ENCODE results near the gene SRGAP2B.
"Not testable (repeated sequence)": the region's sequence is repeated elsewhere in the genome, so short reads cannot be mapped to it uniquely, and the experiment has no call there.

Gene SRGAP2B

GRCh38 chr1:144922785-144923184, 172.3 kb downstream of the SRGAP2B start:
- POLR2A ChIA-PET; H3K4me3 ChIP-seq (ENCODE audit: control insufficient read depth in 1 of 7, extremely low read depth in 1 of 7, insufficient read depth in 4 of 7, low read depth in 2 of 7, low read length in 6 of 7); CTCF ChIA-PET; H3K36me3 ChIP-seq (ENCODE audit: control insufficient read depth in 4 of 4, insufficient read depth in 4 of 4, low read length in 3 of 4); H3K27ac ChIP-seq (ENCODE audit: insufficient read depth in 1 of 2, low read depth in 1 of 2, low read length in 2 of 2, poor library complexity in 1 of 2, severe bottlenecking in 2 of 2); H3K9me3 ChIP-seq (ENCODE audit: control extremely low read depth in 1 of 5, control insufficient read depth in 4 of 5, insufficient read depth in 2 of 5, low read depth in 1 of 5, low read length in 4 of 5); H3K27me3 ChIP-seq (replicated peaks in 2 of 5; ENCODE audit: control insufficient read depth in 4 of 5, insufficient read depth in 5 of 5, low read length in 4 of 5); H3K4me1 ChIP-seq (ENCODE audit: control extremely low read depth in 1 of 4, control insufficient read depth in 4 of 4, insufficient read depth in 4 of 4, low read length in 3 of 4); DNase-seq: not testable (repeated sequence)
- WGBS (ENCODE audit: insufficient coverage): no CpG with 5 or more reads among the region's 4 CpGs

GRCh38 chr1:144919106-144919505, 176.0 kb downstream of the SRGAP2B start:
- H3K27me3 ChIP-seq (replicated peaks in 2 of 5; ENCODE audit: control insufficient read depth in 4 of 5, insufficient read depth in 5 of 5, low read length in 4 of 5); POLR2A ChIA-PET; H3K4me1 ChIP-seq (ENCODE audit: control extremely low read depth in 1 of 4, control insufficient read depth in 4 of 4, insufficient read depth in 4 of 4, low read length in 3 of 4); H3K4me3 ChIP-seq (ENCODE audit: control insufficient read depth in 1 of 7, extremely low read depth in 1 of 7, insufficient read depth in 4 of 7, low read depth in 2 of 7, low read length in 6 of 7); CTCF ChIA-PET; H3K27ac ChIP-seq (ENCODE audit: insufficient read depth in 1 of 2, low read depth in 1 of 2, low read length in 2 of 2, poor library complexity in 1 of 2, severe bottlenecking in 2 of 2); DNase-seq; H3K36me3 ChIP-seq (ENCODE audit: control insufficient read depth in 4 of 4, insufficient read depth in 4 of 4, low read length in 3 of 4); H3K9me3 ChIP-seq (ENCODE audit: control extremely low read depth in 1 of 5, control insufficient read depth in 4 of 5, insufficient read depth in 2 of 5, low read depth in 1 of 5, low read length in 4 of 5): not testable (repeated sequence)

GRCh38 chr1:144918027-144918603, 177.0 kb downstream of the SRGAP2B start:
- POLR2A ChIA-PET; CTCF ChIA-PET; DNase-seq; H3K36me3 ChIP-seq (ENCODE audit: control insufficient read depth in 4 of 4, insufficient read depth in 4 of 4, low read length in 3 of 4); H3K4me1 ChIP-seq (ENCODE audit: control extremely low read depth in 1 of 4, control insufficient read depth in 4 of 4, insufficient read depth in 4 of 4, low read length in 3 of 4); H3K27me3 ChIP-seq (replicated peaks in 2 of 5; ENCODE audit: control insufficient read depth in 4 of 5, insufficient read depth in 5 of 5, low read length in 4 of 5); H3K9me3 ChIP-seq (ENCODE audit: control extremely low read depth in 1 of 5, control insufficient read depth in 4 of 5, insufficient read depth in 2 of 5, low read depth in 1 of 5, low read length in 4 of 5); H3K4me3 ChIP-seq (ENCODE audit: control insufficient read depth in 1 of 7, extremely low read depth in 1 of 7, insufficient read depth in 4 of 7, low read depth in 2 of 7, low read length in 6 of 7); H3K27ac ChIP-seq (ENCODE audit: insufficient read depth in 1 of 2, low read depth in 1 of 2, low read length in 2 of 2, poor library complexity in 1 of 2, severe bottlenecking in 2 of 2): not testable (repeated sequence)
- WGBS (ENCODE audit: insufficient coverage): no CpG with 5 or more reads among the region's 3 CpGs

GRCh38 chr1:144917154-144918026, 177.7 kb downstream of the SRGAP2B start:
- WGBS (ENCODE audit: insufficient coverage): no CpG with 5 or more reads among the region's 8 CpGs
- H3K36me3 ChIP-seq (ENCODE audit: control insufficient read depth in 4 of 4, insufficient read depth in 4 of 4, low read length in 3 of 4); H3K4me1 ChIP-seq (ENCODE audit: control extremely low read depth in 1 of 4, control insufficient read depth in 4 of 4, insufficient read depth in 4 of 4, low read length in 3 of 4); H3K4me3 ChIP-seq (ENCODE audit: control insufficient read depth in 1 of 7, extremely low read depth in 1 of 7, insufficient read depth in 4 of 7, low read depth in 2 of 7, low read length in 6 of 7); H3K27me3 ChIP-seq (replicated peaks in 2 of 5; ENCODE audit: control insufficient read depth in 4 of 5, insufficient read depth in 5 of 5, low read length in 4 of 5); H3K9me3 ChIP-seq (ENCODE audit: control extremely low read depth in 1 of 5, control insufficient read depth in 4 of 5, insufficient read depth in 2 of 5, low read depth in 1 of 5, low read length in 4 of 5); CTCF ChIA-PET; POLR2A ChIA-PET; H3K27ac ChIP-seq (ENCODE audit: insufficient read depth in 1 of 2, low read depth in 1 of 2, low read length in 2 of 2, poor library complexity in 1 of 2, severe bottlenecking in 2 of 2); DNase-seq: not testable (repeated sequence)

- CTCF ChIA-PET; POLR2A ChIA-PET; H3K9me3 ChIP-seq (ENCODE audit: control extremely low read depth in 1 of 5, control insufficient read depth in 4 of 5, insufficient read depth in 2 of 5, low read depth in 1 of 5, low read length in 4 of 5); H3K36me3 ChIP-seq (ENCODE audit: control insufficient read depth in 4 of 4, insufficient read depth in 4 of 4, low read length in 3 of 4); H3K4me3 ChIP-seq (ENCODE audit: control insufficient read depth in 1 of 7, extremely low read depth in 1 of 7, insufficient read depth in 4 of 7, low read depth in 2 of 7, low read length in 6 of 7); DNase-seq; H3K27me3 ChIP-seq (replicated peaks in 2 of 5; ENCODE audit: control insufficient read depth in 4 of 5, insufficient read depth in 5 of 5, low read length in 4 of 5); H3K4me1 ChIP-seq (ENCODE audit: control extremely low read depth in 1 of 4, control insufficient read depth in 4 of 4, insufficient read depth in 4 of 4, low read length in 3 of 4); H3K27ac ChIP-seq (ENCODE audit: insufficient read depth in 1 of 2, low read depth in 1 of 2, low read length in 2 of 2, poor library complexity in 1 of 2, severe bottlenecking in 2 of 2): not testable (repeated sequence)
- no CpG with 5 or more reads among the region's 12 CpGs for WGBS (ENCODE audit: insufficient coverage)
These were observed 181.0 kb downstream of the SRGAP2B start for GRCh38 chr1:144913977-144914734.

GRCh38 chr1:144913458-144913857, 181.7 kb downstream of the SRGAP2B start:
- H3K27me3 ChIP-seq (replicated peaks in 2 of 5; ENCODE audit: control insufficient read depth in 4 of 5, insufficient read depth in 5 of 5, low read length in 4 of 5); DNase-seq; H3K27ac ChIP-seq (ENCODE audit: insufficient read depth in 1 of 2, low read depth in 1 of 2, low read length in 2 of 2, poor library complexity in 1 of 2, severe bottlenecking in 2 of 2); H3K4me3 ChIP-seq (ENCODE audit: control insufficient read depth in 1 of 7, extremely low read depth in 1 of 7, insufficient read depth in 4 of 7, low read depth in 2 of 7, low read length in 6 of 7); POLR2A ChIA-PET; H3K9me3 ChIP-seq (ENCODE audit: control extremely low read depth in 1 of 5, control insufficient read depth in 4 of 5, insufficient read depth in 2 of 5, low read depth in 1 of 5, low read length in 4 of 5); CTCF ChIA-PET; H3K36me3 ChIP-seq (ENCODE audit: control insufficient read depth in 4 of 4, insufficient read depth in 4 of 4, low read length in 3 of 4); H3K4me1 ChIP-seq (ENCODE audit: control extremely low read depth in 1 of 4, control insufficient read depth in 4 of 4, insufficient read depth in 4 of 4, low read length in 3 of 4): not testable (repeated sequence)
- WGBS (ENCODE audit: insufficient coverage): no CpG with 5 or more reads among the region's 3 CpGs

GRCh38 chr1:144910729-144911128, 184.4 kb downstream of the SRGAP2B start:
- H3K27ac ChIP-seq (ENCODE audit: insufficient read depth in 1 of 2, low read depth in 1 of 2, low read length in 2 of 2, poor library complexity in 1 of 2, severe bottlenecking in 2 of 2); POLR2A ChIA-PET; H3K9me3 ChIP-seq (ENCODE audit: control extremely low read depth in 1 of 5, control insufficient read depth in 4 of 5, insufficient read depth in 2 of 5, low read depth in 1 of 5, low read length in 4 of 5); DNase-seq; H3K36me3 ChIP-seq (ENCODE audit: control insufficient read depth in 4 of 4, insufficient read depth in 4 of 4, low read length in 3 of 4); CTCF ChIA-PET; H3K4me3 ChIP-seq (ENCODE audit: control insufficient read depth in 1 of 7, extremely low read depth in 1 of 7, insufficient read depth in 4 of 7, low read depth in 2 of 7, low read length in 6 of 7); H3K27me3 ChIP-seq (replicated peaks in 2 of 5; ENCODE audit: control insufficient read depth in 4 of 5, insufficient read depth in 5 of 5, low read length in 4 of 5); H3K4me1 ChIP-seq (ENCODE audit: control extremely low read depth in 1 of 4, control insufficient read depth in 4 of 4, insufficient read depth in 4 of 4, low read length in 3 of 4): not testable (repeated sequence)
- no CpG with 5 or more reads among the region's 5 CpGs for WGBS (ENCODE audit: insufficient coverage)
